Measurements from ENCODE around the gene PDE4B. TPM values are rescaled to one million over a fixed set of nuclear protein-coding genes. Genes with fewer than 3 reads are reported as not detected.

Gene PDE4B
- total RNA-seq, 1 donor from 2014 or later = 0.29 TPM

DNA sequence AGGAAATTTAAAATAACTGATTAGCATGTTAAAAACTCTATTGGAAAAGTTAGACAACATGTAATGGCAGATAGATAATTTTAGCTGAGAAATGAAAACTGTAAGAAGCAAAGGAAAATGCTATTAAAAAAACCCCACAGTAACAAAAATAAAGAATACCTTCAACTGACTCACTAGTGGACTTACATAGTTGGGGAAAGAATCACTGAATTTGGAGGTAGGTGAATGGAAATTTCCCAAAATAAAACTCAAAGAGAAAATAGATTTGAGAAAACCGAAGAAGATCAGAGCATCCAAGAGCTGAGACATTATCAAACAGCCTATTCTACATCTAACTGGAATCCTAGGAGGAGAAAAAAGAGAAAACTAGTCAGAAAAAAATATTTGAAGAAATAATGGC, 34.7 kb downstream of the PDE4B start:
- Mint-ChIP-seq H3K27me3 (peaks cover 4% of the 10 kb centered on the region), H3K9me3 (ENCODE audit: low read depth) (no peaks in the 10 kb centered on the region)

DNA sequence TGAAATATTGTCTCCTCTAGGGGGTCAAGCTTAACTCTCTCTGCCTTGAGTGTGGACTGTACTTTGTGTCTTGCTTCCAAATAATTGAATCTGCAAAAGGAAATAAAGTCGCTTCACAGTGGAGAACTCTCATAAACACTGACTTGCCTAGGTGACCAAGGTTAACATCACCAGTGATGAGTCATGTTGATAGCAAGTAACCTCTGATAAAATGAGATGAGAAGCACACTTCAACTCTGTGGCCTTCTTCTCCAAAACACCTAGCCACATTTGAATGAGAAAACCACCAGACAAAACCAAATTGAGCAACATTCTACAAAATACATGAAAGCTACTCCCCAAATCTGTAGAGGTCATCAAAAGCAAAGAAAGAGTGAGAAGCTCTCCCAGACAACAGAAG, 37.6 kb downstream of the PDE4B start:
- DNase-seq (ENCODE audit: low spot score, unreplicated experiment) = no peak

More for the DNA sequence above, 34.7 kb downstream of the PDE4B start:
- DNase-seq (ENCODE audit: low spot score, unreplicated experiment) = no peak
- Mint-ChIP-seq H3K27ac (no peak overlapping the region), H3K4me3 (ENCODE audit: low read depth) (no peak overlapping the region), H3K36me3 (ENCODE audit: insufficient read depth) (no peaks in the 10 kb centered on the region), H3K4me1 (ENCODE audit: low read depth) (no peaks in the 10 kb centered on the region)
- TF ChIP-seq, protein P1, sequence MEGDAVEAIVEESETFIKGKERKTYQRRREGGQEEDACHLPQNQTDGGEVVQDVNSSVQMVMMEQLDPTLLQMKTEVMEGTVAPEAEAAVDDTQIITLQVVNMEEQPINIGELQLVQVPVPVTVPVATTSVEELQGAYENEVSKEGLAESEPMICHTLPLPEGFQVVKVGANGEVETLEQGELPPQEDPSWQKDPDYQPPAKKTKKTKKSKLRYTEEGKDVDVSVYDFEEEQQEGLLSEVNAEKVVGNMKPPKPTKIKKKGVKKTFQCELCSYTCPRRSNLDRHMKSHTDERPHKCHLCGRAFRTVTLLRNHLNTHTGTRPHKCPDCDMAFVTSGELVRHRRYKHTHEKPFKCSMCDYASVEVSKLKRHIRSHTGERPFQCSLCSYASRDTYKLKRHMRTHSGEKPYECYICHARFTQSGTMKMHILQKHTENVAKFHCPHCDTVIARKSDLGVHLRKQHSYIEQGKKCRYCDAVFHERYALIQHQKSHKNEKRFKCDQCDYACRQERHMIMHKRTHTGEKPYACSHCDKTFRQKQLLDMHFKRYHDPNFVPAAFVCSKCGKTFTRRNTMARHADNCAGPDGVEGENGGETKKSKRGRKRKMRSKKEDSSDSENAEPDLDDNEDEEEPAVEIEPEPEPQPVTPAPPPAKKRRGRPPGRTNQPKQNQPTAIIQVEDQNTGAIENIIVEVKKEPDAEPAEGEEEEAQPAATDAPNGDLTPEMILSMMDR (IDR thresholded peaks at IDR 0.05; ENCODE audit: unreplicated experiment) = no peak

DNA sequence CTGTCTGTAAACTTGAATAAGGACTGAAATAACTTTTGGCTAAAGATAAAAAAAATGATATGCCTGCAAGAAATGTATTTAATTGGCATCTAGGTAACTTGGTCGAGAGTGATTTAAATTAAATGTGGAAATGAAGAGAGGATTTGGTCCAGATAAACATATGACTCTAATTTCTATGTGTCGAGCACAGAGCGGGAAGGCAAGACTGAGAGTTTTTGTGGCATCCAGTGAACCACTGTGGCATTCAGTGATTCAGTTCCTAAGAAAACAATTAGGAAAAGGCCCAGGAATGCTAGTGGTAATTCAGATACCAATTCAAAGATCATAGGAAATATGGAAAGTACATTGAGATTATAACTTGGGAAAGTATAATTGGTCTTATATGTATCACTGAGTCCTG, 39.6 kb downstream of the PDE4B start:
- TF ChIP-seq, protein P1 (IDR thresholded peaks at IDR 0.05; ENCODE audit: unreplicated experiment) = no peak
- H3K9me3 Mint-ChIP-seq (ENCODE audit: low read depth) = no peaks in the 10 kb centered on the region
- H3K27ac Mint-ChIP-seq = no peak overlapping the region
- no peaks in the 10 kb centered on the region for H3K36me3 Mint-ChIP-seq (ENCODE audit: insufficient read depth)
- H3K27me3 Mint-ChIP-seq = peaks cover 4% of the 10 kb centered on the region
- no peak overlapping the region for H3K4me3 Mint-ChIP-seq (ENCODE audit: low read depth)
- H3K4me1 Mint-ChIP-seq (ENCODE audit: low read depth) = no peaks in the 10 kb centered on the region
- DNase-seq (ENCODE audit: low spot score, unreplicated experiment) = no peak

More for the DNA sequence above, 37.6 kb downstream of the PDE4B start:
- no peak overlapping the region for H3K27ac Mint-ChIP-seq
- H3K27me3 Mint-ChIP-seq = peaks cover 4% of the 10 kb centered on the region
- no peaks in the 10 kb centered on the region for H3K36me3 Mint-ChIP-seq (ENCODE audit: insufficient read depth)
- TF ChIP-seq, protein P1 (IDR thresholded peaks at IDR 0.05; ENCODE audit: unreplicated experiment) = no peak
- no peak overlapping the region for H3K4me3 Mint-ChIP-seq (ENCODE audit: low read depth)
- no peaks in the 10 kb centered on the region for H3K4me1 Mint-ChIP-seq (ENCODE audit: low read depth)
- H3K9me3 Mint-ChIP-seq (ENCODE audit: low read depth) = no peaks in the 10 kb centered on the region

DNA sequence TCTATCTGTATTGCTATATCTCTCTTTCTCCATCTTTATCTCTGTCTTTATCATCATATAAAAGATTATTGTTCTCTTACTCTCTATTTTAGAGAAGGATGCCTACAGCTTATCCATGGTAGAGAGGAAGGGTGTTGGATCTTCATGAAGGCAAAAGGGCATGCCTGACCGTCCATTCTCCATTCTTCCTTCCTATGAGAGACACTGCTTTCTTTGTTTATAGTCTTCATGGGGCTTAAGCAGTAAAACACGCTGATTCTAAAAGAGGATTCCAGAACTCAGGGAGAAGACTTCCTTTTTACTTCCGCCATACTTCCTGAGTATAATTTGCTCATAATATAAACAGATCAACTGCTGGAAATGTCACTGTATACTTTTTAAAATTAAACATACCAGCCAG, 44.0 kb downstream of the PDE4B start:
- Mint-ChIP-seq H3K27ac (no peak overlapping the region), H3K4me1 (ENCODE audit: low read depth) (no peaks in the 10 kb centered on the region), H3K9me3 (ENCODE audit: low read depth) (no peaks in the 10 kb centered on the region), H3K27me3 (peaks cover 4% of the 10 kb centered on the region), H3K36me3 (ENCODE audit: insufficient read depth) (no peaks in the 10 kb centered on the region), H3K4me3 (ENCODE audit: low read depth) (no peak overlapping the region)
- no peak for DNase-seq (ENCODE audit: low spot score, unreplicated experiment)
- TF ChIP-seq, protein P1 (IDR thresholded peaks at IDR 0.05; ENCODE audit: unreplicated experiment) = no peak

DNA sequence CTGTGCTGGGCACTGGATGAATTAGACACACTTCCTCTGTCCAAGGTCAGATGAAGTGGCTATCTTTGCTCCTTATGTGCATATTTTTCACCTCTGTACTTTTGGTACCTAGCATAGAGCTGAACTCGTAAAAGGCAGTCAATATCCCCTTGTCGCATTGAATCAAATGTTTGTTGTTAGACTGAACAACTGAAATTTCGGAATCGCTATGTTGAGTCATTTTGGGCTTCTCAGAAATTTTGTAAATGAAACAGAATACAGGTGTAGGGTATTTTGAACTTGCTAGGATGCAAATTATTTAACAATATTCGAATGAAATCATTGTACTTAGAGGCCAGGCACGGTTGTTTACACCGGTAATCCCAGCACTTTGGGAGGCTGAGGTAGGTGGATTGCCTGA, 48.0 kb downstream of the PDE4B start:
- H3K9me3 Mint-ChIP-seq (ENCODE audit: low read depth) = no peaks in the 10 kb centered on the region
- no peaks in the 10 kb centered on the region for H3K36me3 Mint-ChIP-seq (ENCODE audit: insufficient read depth)
- no peaks in the 10 kb centered on the region for H3K27me3 Mint-ChIP-seq
- DNase-seq (ENCODE audit: low spot score, unreplicated experiment) = no peak
- TF ChIP-seq, protein P1 (IDR thresholded peaks at IDR 0.05; ENCODE audit: unreplicated experiment) = no peak
- no peak overlapping the region for H3K4me3 Mint-ChIP-seq (ENCODE audit: low read depth)
- H3K27ac Mint-ChIP-seq = no peak overlapping the region
- no peaks in the 10 kb centered on the region for H3K4me1 Mint-ChIP-seq (ENCODE audit: low read depth)

Measured in progenitor cell of endocrine pancreas (in vitro differentiated cells).